SU-DHL-6 (cell line): ENCODE results near the gene SERAC1.

ENCODE experiments used
- H2AFZ ChIP-seq: fragments of 200-600 bp; sonication (generic); 2 replicates; pipeline ENCODE4 v1.6.1; 2014; ENCODE audit warnings: low read depth, mild to moderate bottlenecking, moderate library complexity, mixed read lengths, antibody characterized with exemption, low read length; ENCODE audit not compliant: severe bottlenecking
- H3F3A ChIP-seq: fragments of 200-600 bp; shearing (Covaris generic); 2 replicates; pipeline ENCODE4 v1.6.0; 2016; ENCODE audit warnings: antibody characterized with exemption, mild to moderate bottlenecking; ENCODE audit not compliant: insufficient read depth
- H3K27ac ChIP-seq: fragments of 200-600 bp; sonication (generic); 2 replicates; pipeline ENCODE4 v1.5.1; 2016; ENCODE audit warnings: low read depth, mild to moderate bottlenecking, low read length, moderate library complexity, mixed read lengths
- H3K27me3 ChIP-seq: fragments of 200-600 bp; sonication (generic), shearing (Covaris generic); 2 replicates; pipeline ENCODE4 v1.6.0; 2014; ENCODE audit warnings: mild to moderate bottlenecking, low read length
- H3K36me3 ChIP-seq: fragments of 200-600 bp; sonication (generic); 2 replicates; pipeline ENCODE4 v1.6.1; 2014; ENCODE audit warnings: mild to moderate bottlenecking, low read length, mixed read lengths
- H3K4me2 ChIP-seq: fragments of 300-600, 200-600 bp; shearing (Covaris generic), sonication (generic); 2 replicates; pipeline ENCODE4 v1.6.0; 2014; ENCODE audit warnings: low read length, low read depth, mild to moderate bottlenecking; ENCODE audit not compliant: poor library complexity, severe bottlenecking
- H3K4me3 ChIP-seq: fragments of 200-600 bp; sonication (generic); 2 replicates; pipeline ENCODE4 v1.5.1; 2014; ENCODE audit warnings: antibody characterized with exemption, low read length, mild to moderate bottlenecking, mixed read lengths; ENCODE audit not compliant: insufficient read depth, poor library complexity, severe bottlenecking
- H3K79me2 ChIP-seq: fragments of 200-600 bp; sonication (generic); 2 replicates; pipeline ENCODE4 v1.6.1; 2014; ENCODE audit warnings: mild to moderate bottlenecking, low read length, moderate library complexity; ENCODE audit not compliant: insufficient read depth
- H3K9ac ChIP-seq: fragments of 200-600 bp; sonication (generic); 2 replicates; pipeline ENCODE4 v1.7.0; 2014; ENCODE audit warnings: mild to moderate bottlenecking, low read length
- H3K9me2 ChIP-seq: fragments of 200-600 bp; sonication (generic); replicated peaks from 2 replicates; pipeline ENCODE4 v1.6.1; 2014; ENCODE audit warnings: low read length; ENCODE audit not compliant: insufficient read depth
- H3K9me3 ChIP-seq: fragments of 200-600 bp; sonication (generic); 2 replicates; pipeline ENCODE4 v1.6.1; 2014; ENCODE audit warnings: low read length, mixed read lengths; ENCODE audit not compliant: insufficient read depth
- H4K20me1 ChIP-seq: fragments of 200-600 bp; sonication (generic); 2 replicates; pipeline ENCODE4 v1.6.1; 2014; ENCODE audit warnings: low read depth, mild to moderate bottlenecking, antibody characterized with exemption, low read length, moderate library complexity, mixed read lengths
- CTCF ChIP-seq: fragments of 200-600 bp; sonication (generic); IDR thresholded peaks from one replicate; pipeline ENCODE4 v1.5.1; 2017; ENCODE audit warnings: antibody characterized with exemption, mild to moderate bottlenecking, low read length, moderate library complexity; ENCODE audit not compliant: insufficient read depth, poor library complexity, severe bottlenecking
- EZH2phosphoT487 ChIP-seq: fragments of 200-600 bp; sonication (generic), shearing (Covaris generic); conservative IDR thresholded peaks from 2 replicates; pipeline ENCODE4 v1.6.1; 2018; ENCODE audit warnings: mild to moderate bottlenecking, antibody characterized with exemption, low read length, moderate library complexity, mixed read lengths

SERAC1 gene

GRCh38 chr6:158087224-158087867 lies 80.7 kb downstream of the SERAC1 start:
- Histone ChIP-seq H3K9me2 (no peaks in the 10 kb centered on the region), H2AFZ (no peak overlapping the region), H4K20me1 (no peaks in the 10 kb centered on the region), H3K9ac (no peak overlapping the region), H3K4me3 (no peak overlapping the region), H3F3A (no peaks in the 10 kb centered on the region), H3K79me2 (no peaks in the 10 kb centered on the region), H3K36me3 (no peaks in the 10 kb centered on the region), H3K4me2 (no peak overlapping the region), H3K9me3 (no peaks in the 10 kb centered on the region), H3K27ac (no peak overlapping the region), H3K27me3 (no peaks in the 10 kb centered on the region)
- TF ChIP-seq CTCF (no peak), EZH2phosphoT487 (no peak)

- no peaks in the 10 kb centered on the region for H3K79me2 ChIP-seq
- H2AFZ ChIP-seq, result no peak overlapping the region
- H3F3A ChIP-seq, result no peaks in the 10 kb centered on the region
- no peak overlapping the region for H3K9ac ChIP-seq
- no peaks in the 10 kb centered on the region for H3K9me3 ChIP-seq
- no peak overlapping the region for H3K4me3 ChIP-seq
- TF ChIP-seq CTCF (no peak), EZH2phosphoT487 (no peak)
- no peak overlapping the region for H3K4me2 ChIP-seq
- no peak overlapping the region for H3K27ac ChIP-seq
- H3K36me3 ChIP-seq, result no peaks in the 10 kb centered on the region
- no peaks in the 10 kb centered on the region for H4K20me1 ChIP-seq
- H3K27me3 ChIP-seq, result no peaks in the 10 kb centered on the region
- no peaks in the 10 kb centered on the region for H3K9me2 ChIP-seq
Measured at GRCh38 chr6:158086504-158087223, 81.4 kb downstream of the SERAC1 start.

GRCh38 chr6:158086054-158086503 lies 82.0 kb downstream of the SERAC1 start:
- TF ChIP-seq EZH2phosphoT487 (no peak), CTCF (no peak)
- no peaks in the 10 kb centered on the region for H3K36me3 ChIP-seq
- no peaks in the 10 kb centered on the region for H3K9me2 ChIP-seq
- no peak overlapping the region for H3K9ac ChIP-seq
- no peaks in the 10 kb centered on the region for H3K79me2 ChIP-seq
- H4K20me1 ChIP-seq, result no peaks in the 10 kb centered on the region
- no peaks in the 10 kb centered on the region for H3K9me3 ChIP-seq
- H3F3A ChIP-seq, result no peaks in the 10 kb centered on the region
- H3K4me3 ChIP-seq, result no peak overlapping the region
- no peak overlapping the region for H2AFZ ChIP-seq
- H3K4me2 ChIP-seq, result no peak overlapping the region
- no peaks in the 10 kb centered on the region for H3K27me3 ChIP-seq
- H3K27ac ChIP-seq, result no peak overlapping the region
